Osteocyte (in vitro differentiated cells): ENCODE data around the gene TSSK6. TPM values are rescaled to one million over a fixed set of nuclear protein-coding genes. Genes with fewer than 3 reads are reported as not detected.

Experiments used
- DNase-seq: peaks from one replicate; pipeline ENCODE4 v3.0.0; 2021; ENCODE audit warnings: mixed read lengths; ENCODE audit not compliant: unreplicated experiment; ENCODE audit errors: extremely low spot score
- H3K27ac Mint-ChIP-seq: one replicate; pipeline ENCODE4 v1.8.0; 2021; ENCODE audit warnings: mild to moderate bottlenecking, mixed read lengths; ENCODE audit not compliant: unreplicated experiment
- H3K27me3 Mint-ChIP-seq: one replicate; pipeline ENCODE4 v1.8.0; 2021; ENCODE audit warnings: mixed read lengths; ENCODE audit not compliant: unreplicated experiment
- H3K36me3 Mint-ChIP-seq: one replicate; pipeline ENCODE4 v1.8.0; 2021; ENCODE audit warnings: mixed read lengths; ENCODE audit not compliant: unreplicated experiment
- H3K4me1 Mint-ChIP-seq: one replicate; pipeline ENCODE4 v1.8.0; 2021; ENCODE audit warnings: mixed read lengths; ENCODE audit not compliant: unreplicated experiment
- H3K4me3 Mint-ChIP-seq: one replicate; pipeline ENCODE4 v1.8.0; 2021; ENCODE audit warnings: mild to moderate bottlenecking, moderate library complexity, mixed read lengths; ENCODE audit not compliant: unreplicated experiment
- H3K9me3 Mint-ChIP-seq: one replicate; pipeline ENCODE4 v1.8.0; 2021; ENCODE audit warnings: mixed read lengths; ENCODE audit not compliant: unreplicated experiment
- total RNA-seq: library from RNA; stranded (reverse); gene quantifications from 2 replicates; pipeline ENCODE4 v1.2.1, GENCODE V29; 2021
- TF ChIP-seq, protein P1 (sequence below): fragments of 200-600 bp; sonication (generic); IDR thresholded peaks from 2 replicates; pipeline ENCODE4 v1.5.0; 2021; ENCODE audit warnings: antibody characterized with exemption, mild to moderate bottlenecking, moderate library complexity

TSSK6 gene
- total RNA-seq, 1 donor from 2014 or later = 1.7 TPM

DNA sequence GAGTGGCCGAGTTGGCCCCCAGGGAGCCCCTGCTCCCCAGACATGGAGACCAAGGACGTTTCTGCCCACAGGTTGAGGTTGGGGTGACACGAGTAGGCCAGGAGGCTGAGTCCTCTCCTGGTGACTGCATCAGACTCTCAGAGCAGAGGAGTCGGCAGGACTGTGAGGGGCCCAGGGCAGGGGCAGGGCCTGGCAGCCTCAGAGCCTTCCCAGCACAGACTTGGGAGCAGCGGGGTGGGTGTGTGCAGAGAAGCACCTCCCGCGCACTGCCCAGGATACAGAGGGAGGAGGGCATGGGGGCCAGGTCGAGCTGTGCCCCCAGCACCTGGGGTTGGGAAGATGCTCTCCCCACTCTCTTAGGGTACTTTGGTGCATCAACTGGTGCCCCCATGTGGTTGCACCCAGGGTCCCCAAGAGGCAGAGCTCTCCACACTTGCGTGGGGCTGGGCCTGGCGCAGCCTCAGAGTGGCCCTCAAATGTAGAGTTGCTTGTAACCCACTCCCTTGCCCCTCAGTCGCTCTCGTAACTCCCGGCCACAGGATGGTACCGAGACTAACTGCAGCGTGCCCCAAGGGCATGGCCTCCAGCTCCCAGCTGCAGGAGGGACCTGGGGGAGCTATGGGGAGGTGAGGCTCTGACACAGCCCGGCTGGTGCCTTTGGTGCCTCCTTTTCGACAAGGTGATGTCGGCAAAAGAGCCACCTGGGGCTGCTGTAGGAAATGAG lies 15.9 kb downstream of the TSSK6 start:
- no peak for DNase-seq
- Mint-ChIP-seq H3K4me1 (no peaks in the 10 kb centered on the region), H3K36me3 (peaks cover 45% of the 10 kb centered on the region), H3K27me3 (no peaks in the 10 kb centered on the region), H3K4me3 (no peak overlapping the region), H3K9me3 (no peaks in the 10 kb centered on the region), H3K27ac (no peak overlapping the region)
- TF ChIP-seq, protein P1, sequence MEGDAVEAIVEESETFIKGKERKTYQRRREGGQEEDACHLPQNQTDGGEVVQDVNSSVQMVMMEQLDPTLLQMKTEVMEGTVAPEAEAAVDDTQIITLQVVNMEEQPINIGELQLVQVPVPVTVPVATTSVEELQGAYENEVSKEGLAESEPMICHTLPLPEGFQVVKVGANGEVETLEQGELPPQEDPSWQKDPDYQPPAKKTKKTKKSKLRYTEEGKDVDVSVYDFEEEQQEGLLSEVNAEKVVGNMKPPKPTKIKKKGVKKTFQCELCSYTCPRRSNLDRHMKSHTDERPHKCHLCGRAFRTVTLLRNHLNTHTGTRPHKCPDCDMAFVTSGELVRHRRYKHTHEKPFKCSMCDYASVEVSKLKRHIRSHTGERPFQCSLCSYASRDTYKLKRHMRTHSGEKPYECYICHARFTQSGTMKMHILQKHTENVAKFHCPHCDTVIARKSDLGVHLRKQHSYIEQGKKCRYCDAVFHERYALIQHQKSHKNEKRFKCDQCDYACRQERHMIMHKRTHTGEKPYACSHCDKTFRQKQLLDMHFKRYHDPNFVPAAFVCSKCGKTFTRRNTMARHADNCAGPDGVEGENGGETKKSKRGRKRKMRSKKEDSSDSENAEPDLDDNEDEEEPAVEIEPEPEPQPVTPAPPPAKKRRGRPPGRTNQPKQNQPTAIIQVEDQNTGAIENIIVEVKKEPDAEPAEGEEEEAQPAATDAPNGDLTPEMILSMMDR = no peak

- no peak overlapping the region for H3K27ac Mint-ChIP-seq
- no peak for DNase-seq
- no peaks in the 10 kb centered on the region for H3K27me3 Mint-ChIP-seq
These were observed 16.9 kb downstream of the TSSK6 start for GRCh38 chr19:19498255-19498991.

GRCh38 chr19:19495614-19496603 lies 19.4 kb downstream of the TSSK6 start:
- H3K27ac Mint-ChIP-seq = no peak overlapping the region
- H3K9me3 Mint-ChIP-seq = no peaks in the 10 kb centered on the region
- DNase-seq = no peak
- peaks cover 25% of the 10 kb centered on the region for H3K36me3 Mint-ChIP-seq
- TF ChIP-seq, protein P1 = no peak
- H3K4me3 Mint-ChIP-seq = no peak overlapping the region
- no peaks in the 10 kb centered on the region for H3K27me3 Mint-ChIP-seq
- H3K4me1 Mint-ChIP-seq = no peaks in the 10 kb centered on the region

More at GRCh38 chr19:19498255-19498991, 16.9 kb downstream of the TSSK6 start:
- Mint-ChIP-seq H3K9me3 (no peaks in the 10 kb centered on the region), H3K36me3 (peaks cover 43% of the 10 kb centered on the region), H3K4me3 (no peak overlapping the region), H3K4me1 (no peaks in the 10 kb centered on the region)
- TF ChIP-seq, protein P1 = no peak

DNA sequence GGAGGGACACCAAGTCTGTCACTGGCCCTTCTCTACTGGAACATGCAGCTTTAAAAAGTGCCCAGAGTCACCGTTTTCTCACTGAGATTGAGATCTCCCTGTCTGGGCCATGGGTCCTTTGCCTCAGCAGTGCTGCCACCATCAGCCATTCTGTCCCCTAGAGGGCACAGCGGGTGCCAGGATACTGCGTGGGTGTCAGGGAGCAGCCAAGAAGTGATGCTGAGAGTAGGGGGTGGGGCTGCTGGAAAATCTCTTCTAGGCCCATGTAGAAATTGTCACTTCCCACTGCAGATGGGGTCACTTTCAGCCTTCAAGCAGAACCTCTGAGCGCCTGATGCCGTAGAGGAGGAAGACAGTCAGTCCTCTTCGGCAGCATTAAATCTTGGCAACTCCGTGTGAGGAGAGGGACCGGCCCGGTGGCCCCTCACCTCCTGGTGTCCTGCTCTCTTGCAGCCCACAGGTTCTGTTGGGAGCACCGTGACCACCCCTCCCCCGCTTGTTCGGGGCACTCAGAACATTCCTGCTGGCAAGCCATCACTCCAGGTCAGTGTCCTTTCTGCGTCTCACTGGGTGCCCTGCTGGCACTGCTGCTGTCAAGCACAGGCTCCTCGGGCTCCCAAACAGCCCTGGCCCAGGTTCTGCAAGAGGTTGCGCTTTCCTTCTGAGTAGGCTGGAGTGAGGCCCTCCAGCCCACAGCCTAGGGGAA lies 21.4 kb downstream of the TSSK6 start:
- no peak overlapping the region for H3K27ac Mint-ChIP-seq
- no peaks in the 10 kb centered on the region for H3K27me3 Mint-ChIP-seq
- TF ChIP-seq, protein P1 = no peak
- H3K4me3 Mint-ChIP-seq = no peak overlapping the region
- no peaks in the 10 kb centered on the region for H3K9me3 Mint-ChIP-seq
- H3K36me3 Mint-ChIP-seq = peaks cover 20% of the 10 kb centered on the region
- H3K4me1 Mint-ChIP-seq = peaks cover 17% of the 10 kb centered on the region
- DNase-seq = no peak
